Nucleus accumbens (tissue), 56 donors: ENCODE data around the gene PCBD2.
"Not testable (repeated sequence)": the region's sequence is repeated elsewhere in the genome, so short reads cannot be mapped to it uniquely, and the experiment has no call there.

Experiments used
- DNase-seq, 56 donors: peaks; one replicate each; lab custom pipeline; 2025; lab: John Stamatoyannopoulos, UW

Gene PCBD2

DNA sequence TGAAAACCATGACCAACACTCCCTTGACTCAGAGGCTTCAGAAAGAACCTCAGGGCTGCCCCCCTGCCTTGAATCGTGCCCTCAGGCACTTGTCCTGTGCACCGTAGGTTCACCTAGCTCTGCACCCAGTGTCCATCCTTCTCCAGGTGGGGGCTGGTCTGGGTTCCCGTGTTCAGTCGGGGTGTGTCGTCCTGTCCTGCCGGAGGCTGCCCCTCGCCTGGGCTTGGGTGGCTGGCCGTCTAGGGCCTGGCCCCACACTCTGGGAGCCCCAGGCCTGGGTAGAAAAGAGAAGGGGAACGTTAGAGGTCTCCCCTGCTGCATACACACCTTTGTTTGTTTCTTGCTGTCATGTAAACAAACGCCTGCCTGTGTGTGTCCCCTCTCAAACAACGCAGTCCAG is 92.1 kb downstream of the PCBD2 start:
- no peak for DNase-seq

GRCh38 chr5:134998068-134998467 is 93.1 kb downstream of the PCBD2 start:
- DNase-seq: not testable (repeated sequence)

GRCh38 chr5:135004376-135004775 is 99.4 kb downstream of the PCBD2 start:
- no peak for DNase-seq

DNA sequence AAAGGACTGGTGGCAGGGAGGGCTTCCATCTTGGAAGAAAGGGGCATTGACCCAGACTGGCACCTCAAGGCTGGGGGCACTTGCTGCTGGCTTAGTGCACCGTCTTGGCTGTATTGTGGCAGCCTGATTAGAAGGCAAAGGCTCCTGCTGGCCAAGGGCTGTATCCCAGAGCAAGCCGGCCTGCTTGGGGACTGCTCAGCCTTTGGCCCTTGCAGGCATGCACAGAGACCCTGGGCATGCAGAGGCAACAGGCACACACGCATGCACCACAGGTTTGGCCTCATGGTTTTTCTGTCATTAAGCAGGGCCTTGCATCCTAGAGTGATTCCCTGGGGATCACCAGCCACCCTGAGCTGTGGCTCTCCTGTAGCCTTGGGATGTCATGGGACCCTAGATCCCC is 100.1 kb downstream of the PCBD2 start:
- no peak for DNase-seq

- DNase-seq: no peak
These were observed 102.4 kb downstream of the PCBD2 start for GRCh38 chr5:135007305-135007704.

- no peak for DNase-seq
These were observed 102.9 kb downstream of the PCBD2 start for GRCh38 chr5:135007749-135008363.

GRCh38 chr5:135008556-135008955 is 103.6 kb downstream of the PCBD2 start:
- no peak for DNase-seq

DNA sequence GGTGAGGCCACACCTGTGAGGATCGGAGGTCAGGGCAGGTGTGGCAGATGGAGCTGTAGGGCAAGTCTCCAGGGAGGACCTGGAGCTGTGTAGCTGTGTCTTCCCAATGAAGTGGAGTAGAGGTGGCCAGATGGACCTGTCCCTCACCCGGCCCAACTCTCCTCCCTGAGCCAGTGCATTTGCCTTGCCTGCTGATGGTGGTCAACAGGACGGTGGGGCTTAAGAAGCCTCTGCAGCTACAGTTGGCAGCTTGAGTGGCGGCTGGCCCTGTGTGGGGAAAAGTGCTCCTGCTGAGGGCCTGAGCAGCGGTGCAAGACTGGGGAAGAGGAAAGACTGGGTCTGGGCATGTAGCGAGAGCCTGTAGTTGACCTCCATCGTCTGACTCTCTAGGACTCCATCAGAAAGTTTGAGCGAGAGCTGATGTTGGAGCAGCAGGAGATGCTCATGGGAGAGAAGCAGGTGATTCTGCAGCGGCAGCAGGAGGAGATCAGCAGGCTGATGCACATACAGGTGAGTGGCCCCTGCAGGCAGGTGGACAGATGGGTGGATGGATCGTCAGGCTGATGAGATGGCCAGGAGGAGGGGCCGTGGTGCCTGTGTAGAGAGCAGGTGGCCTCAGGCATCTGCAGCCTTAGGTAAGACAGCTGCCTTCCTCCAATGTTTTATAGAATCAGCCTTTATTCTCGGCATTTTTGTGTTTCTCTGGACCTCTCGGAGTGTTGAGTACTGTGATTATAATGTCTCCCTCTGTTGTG is 104.2 kb downstream of the PCBD2 start:
- DNase-seq: no peak

DNA sequence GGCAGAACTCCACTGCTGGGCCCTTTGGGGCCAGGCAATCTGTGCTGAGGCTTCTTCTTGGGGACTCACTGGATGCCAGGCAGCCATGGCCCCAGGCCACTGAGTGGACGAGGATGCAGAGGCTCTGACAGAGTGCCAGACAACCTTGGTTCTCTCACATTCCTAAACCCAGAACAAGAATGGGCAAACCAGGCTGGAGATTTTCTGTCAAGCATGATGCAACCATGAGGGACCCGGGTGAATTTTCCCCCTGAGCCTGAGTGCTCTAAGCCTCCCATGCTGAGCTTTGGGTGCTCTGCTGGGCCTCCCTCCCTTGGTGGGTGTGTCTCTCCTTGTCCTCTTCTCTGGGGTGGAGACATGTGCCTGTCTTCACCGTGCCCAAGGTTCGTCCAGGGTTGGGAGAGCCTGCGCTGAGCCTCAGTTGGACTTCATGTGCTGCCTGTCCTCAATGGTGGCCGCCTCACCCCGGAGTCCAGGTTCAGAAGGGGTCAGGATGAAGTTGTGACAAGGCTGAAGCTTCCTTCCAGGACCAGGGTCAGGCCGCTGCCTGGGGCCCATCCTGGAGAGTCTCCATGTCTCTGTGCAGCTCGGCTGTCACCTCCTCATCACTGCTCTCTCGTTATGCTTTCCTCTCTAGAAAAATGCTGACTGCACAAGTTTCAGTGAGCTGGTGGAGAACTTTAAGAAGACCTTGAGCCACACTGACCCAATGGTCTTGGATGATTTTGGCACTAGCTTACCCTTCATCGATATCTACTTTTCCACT is 105.0 kb downstream of the PCBD2 start:
- DNase-seq: no peak

DNA sequence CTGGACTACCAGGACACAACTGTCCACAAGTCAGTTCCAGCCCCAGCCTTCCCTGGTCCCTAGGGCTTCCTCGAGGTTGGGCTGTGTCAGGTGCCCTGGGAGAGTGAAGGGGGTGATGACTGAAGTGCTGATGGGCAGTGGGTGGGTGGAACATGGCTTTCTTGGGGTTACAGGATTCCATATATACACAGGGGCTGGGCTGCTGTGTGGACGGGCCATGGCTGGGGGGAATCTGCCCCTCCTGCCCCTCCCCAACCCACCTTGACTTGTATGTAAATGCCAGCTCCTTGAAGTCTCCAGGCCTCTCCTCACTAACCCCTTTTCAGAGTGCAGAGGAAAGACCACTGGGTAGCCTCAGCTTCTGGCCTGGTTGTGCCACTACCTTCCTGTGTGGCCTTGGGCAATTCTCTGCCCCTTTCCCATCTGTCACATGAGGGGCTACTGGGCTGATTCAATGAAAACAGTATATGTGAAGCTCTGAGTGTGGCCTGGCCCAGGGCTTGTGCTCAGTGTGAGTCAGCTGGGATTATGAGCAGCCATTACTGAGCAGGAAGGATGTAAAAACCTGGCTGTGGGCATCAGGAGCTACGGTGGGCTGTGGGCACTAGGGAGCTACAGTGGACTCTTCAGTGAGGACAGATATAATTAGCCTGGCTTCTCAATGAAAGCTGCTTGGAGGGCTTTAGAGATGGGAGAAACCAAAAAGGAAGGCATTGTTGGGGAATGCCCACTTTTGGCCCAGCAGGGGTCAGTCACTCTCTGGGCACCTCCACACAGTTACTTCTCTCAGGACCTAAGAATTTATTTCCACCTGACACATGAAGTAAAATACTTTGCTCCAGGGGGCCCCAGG is 105.8 kb downstream of the PCBD2 start:
- DNase-seq: no peak

- DNase-seq: no peak
These were observed 106.6 kb downstream of the PCBD2 start for GRCh38 chr5:135011355-135012032.

GRCh38 chr5:135012033-135012588 is 107.2 kb downstream of the PCBD2 start:
- DNase-seq: no peak
